HCT116 (cell line): Measurements from ENCODE around the gene TGM2. TPM values are rescaled to one million over a fixed set of nuclear protein-coding genes. Genes with fewer than 3 reads are reported as not detected.

Experiments used
- ATAC-seq: fragments of 200-7000 bp; cut with Tn5 transposase; 2 replicates; pipeline ENCODE4 v1.9.1; 2020; ENCODE audit warnings: mild to moderate bottlenecking, moderate library complexity
- BruUV-seq: library from RNA; stranded (reverse); fragments of 400-500 nt; replicated peaks from 2 replicates; lab custom pipeline; 2021; lab: Mats Ljungman, UMichigan
- CTCF ChIA-PET: fragments of 300-600 bp; sonication (Branson Sonifier 250); formaldehyde crosslinking; loops from one replicate; lab custom pipeline; 2021; ENCODE audit warnings: antibody characterized with exemption; lab: Charles Lee
- POLR2A ChIA-PET: fragments of 300-600, 350-600 bp; sonication (Branson Sonifier 250); formaldehyde crosslinking; loops from one replicate; lab custom pipeline; 2021; ENCODE audit warnings: antibody characterized with exemption; lab: Charles Lee
- RAD21 ChIA-PET, 2 experiments: fragments of 300-600 bp; sonication (Branson Sonifier 250); formaldehyde crosslinking; loops; one replicate each; lab custom pipeline; 2023; ENCODE audit warnings: low total read pairs in 2 of 2; ENCODE audit not compliant: uncharacterized antibody in 2 of 2, unreplicated experiment in 2 of 2, low non-redundant PET in 1 of 2; lab: Charles Lee
- DNase-seq: peaks from one replicate; pipeline ENCODE4 v3.0.0-alpha.2; 2010; ENCODE audit warnings: low read depth, low spot score
- H2AFZ ChIP-seq: fragments of 200-600 bp; shearing (Covaris generic), sonication (generic); 2 replicates; pipeline ENCODE4 v1.6.1; 2017; ENCODE audit warnings: low read depth, mixed run types, mixed read lengths, antibody characterized with exemption, low read length; ENCODE audit not compliant: poor library complexity, severe bottlenecking
- H3K27ac ChIP-seq: 2 replicates; pipeline ENCODE4 v1.5.1; 2012; ENCODE audit warnings: low read depth, low read length
- H3K27me3 ChIP-seq: fragments of 200-600 bp; sonication (generic); 2 replicates; pipeline ENCODE4 v1.6.1; 2016; ENCODE audit warnings: mixed run types, low read length, mixed read lengths; ENCODE audit not compliant: insufficient read depth
- H3K36me3 ChIP-seq, 2 experiments: fragments of 200-500 bp in 1 of 2; fragments of 200-600 bp in 1 of 2; sonication (Bioruptor generic) in 1 of 2; sonication (generic) in 1 of 2; 2 replicates each; pipeline versions ENCODE4 v1.5.1 to v1.6.1; 2014 to 2016; ENCODE audit warnings: low read length in 2 of 2, inconsistent platforms in 1 of 2, mixed read lengths in 1 of 2, mixed run types in 1 of 2; ENCODE audit not compliant: insufficient read depth in 2 of 2, control insufficient read depth in 1 of 2
- H3K4me1 ChIP-seq, 2 experiments: fragments of 200-600 bp in 1 of 2; sonication (generic) in 1 of 2; 2 replicates each; pipeline versions ENCODE4 v1.5.1 to v1.6.1; 2012 to 2017; ENCODE audit warnings: low read length in 2 of 2, inconsistent platforms in 1 of 2, mild to moderate bottlenecking in 1 of 2, mixed read lengths in 1 of 2, mixed run types in 1 of 2, moderate library complexity in 1 of 2; ENCODE audit not compliant: insufficient read depth in 2 of 2, control insufficient read depth in 1 of 2
- H3K4me2 ChIP-seq: fragments of 200-600 bp; sonication (generic); 2 replicates; pipeline ENCODE4 v1.6.1; 2017; ENCODE audit warnings: mixed run types, low read length, mixed read lengths
- H3K4me3 ChIP-seq, 2 experiments: fragments of 200-600 bp in 1 of 2; sonication (generic) in 1 of 2; replicated peaks in 1 of 2; 2 replicates each; pipeline ENCODE4 v1.5.1; 2011 to 2016; ENCODE audit warnings: low read length in 2 of 2, control low read depth in 1 of 2, low read depth in 1 of 2, mild to moderate bottlenecking in 1 of 2, mixed read lengths in 1 of 2, mixed run types in 1 of 2
- H3K79me2 ChIP-seq: fragments of 200-600 bp; sonication (generic); 2 replicates; pipeline ENCODE4 v1.6.1; 2017; ENCODE audit warnings: mild to moderate bottlenecking, mixed run types, low read length, moderate library complexity, mixed read lengths; ENCODE audit not compliant: insufficient read depth
- H3K9ac ChIP-seq: fragments of 200-600 bp; sonication (generic); 2 replicates; pipeline ENCODE4 v1.6.1; 2016; ENCODE audit warnings: low read length, mixed read lengths
- H3K9me2 ChIP-seq: fragments of 200-600 bp; sonication (generic), shearing (Covaris generic); 2 replicates; pipeline ENCODE4 v1.6.1; 2017; ENCODE audit warnings: mixed run types, mild to moderate bottlenecking, moderate library complexity; ENCODE audit not compliant: insufficient read depth
- H3K9me3 ChIP-seq, 2 experiments: fragments of 200-500 bp in 1 of 2; fragments of 200-600 bp in 1 of 2; sonication (Bioruptor generic) in 1 of 2; sonication (generic) in 1 of 2; 2 replicates each; pipeline ENCODE4 v1.6.1; 2014 to 2017; ENCODE audit warnings: low read length in 2 of 2, mixed read lengths in 2 of 2, inconsistent platforms in 1 of 2, low read depth in 1 of 2, mild to moderate bottlenecking in 1 of 2, mixed run types in 1 of 2, moderate library complexity in 1 of 2; ENCODE audit not compliant: control insufficient read depth in 1 of 2, insufficient read depth in 1 of 2
- H4K20me1 ChIP-seq: fragments of 200-600 bp; sonication (generic), shearing (Covaris generic); 2 replicates; pipeline ENCODE4 v1.6.1; 2017; ENCODE audit warnings: mixed run types, mild to moderate bottlenecking, moderate library complexity; ENCODE audit not compliant: insufficient read depth
- CBX3 ChIP-seq: IDR thresholded peaks from 2 replicates; pipeline ENCODE4 v1.6.1; 2012; ENCODE audit warnings: low read depth
- CEBPB ChIP-seq: IDR thresholded peaks from 2 replicates; pipeline ENCODE4 v1.6.1; 2012; ENCODE audit warnings: low read depth
- ELF1 ChIP-seq: IDR thresholded peaks from 2 replicates; pipeline ENCODE4 v1.6.1; 2012; ENCODE audit warnings: low read depth, borderline replicate concordance
- EZH2 ChIP-seq: fragments of 200-600 bp; sonication (generic); IDR thresholded peaks from 2 replicates; pipeline ENCODE4 v1.6.1; 2017; ENCODE audit warnings: antibody characterized with exemption, mixed run types
- EZH2phosphoT487 ChIP-seq: fragments of 200-600 bp; IDR thresholded peaks from 2 replicates; pipeline ENCODE4 v1.6.1; 2018; ENCODE audit warnings: antibody characterized with exemption, borderline replicate concordance
- FOSL1 ChIP-seq: IDR thresholded peaks from 2 replicates; pipeline ENCODE4 v1.6.1; 2012; ENCODE audit warnings: low read depth
- JUND ChIP-seq: IDR thresholded peaks from 2 replicates; pipeline ENCODE4 v1.6.1; 2012
- POLR2AphosphoS5 ChIP-seq: IDR thresholded peaks from 2 replicates; pipeline ENCODE4 v1.6.1; 2011; ENCODE audit warnings: mild to moderate bottlenecking, low read depth, low read length, moderate library complexity
- SIN3A ChIP-seq: IDR thresholded peaks from 2 replicates; pipeline ENCODE4 v1.6.1; 2012; ENCODE audit warnings: low read depth
- TCF7L2 ChIP-seq: IDR thresholded peaks from 2 replicates; pipeline ENCODE4 v1.7.0; 2011; ENCODE audit warnings: borderline replicate concordance, inconsistent platforms; ENCODE audit not compliant: insufficient read depth, insufficient read length; ENCODE audit errors: extremely low read depth
- YY1 ChIP-seq: IDR thresholded peaks from 2 replicates; pipeline ENCODE4 v1.6.1; 2011; ENCODE audit warnings: low read length, low read depth, moderate library complexity, mild to moderate bottlenecking; ENCODE audit not compliant: insufficient replicate concordance; ENCODE audit errors: extremely low read depth
- ZFX ChIP-seq: fragments of 450-650 bp; IDR thresholded peaks from 2 replicates; pipeline ENCODE4 v1.6.1; 2017
- intact Hi-C: fragments of 100-400 bp; cut with micrococcal nuclease; formaldehyde crosslinking; loops from 2 replicates; pipeline ENCODE4 v1.10.0; 2022
- total RNA-seq: library from RNA; stranded (reverse); gene quantifications from one replicate; pipeline ENCODE4 v1.2.1, GENCODE V29; 2021; ENCODE audit not compliant: unreplicated experiment
- TF ChIP-seq, protein P1 (sequence below), 3 experiments: fragments of 200-600 bp in 1 of 3; sonication (generic) in 1 of 3; IDR thresholded peaks in 2 of 3; conservative IDR thresholded peaks in 1 of 3; 2 replicates each; pipeline ENCODE4 v1.5.1; 2012 to 2017; ENCODE audit warnings: low read depth in 2 of 3, low read length in 2 of 3, antibody characterized with exemption in 1 of 3, borderline replicate concordance in 1 of 3, control low read depth in 1 of 3, mild to moderate bottlenecking in 1 of 3, mixed read lengths in 1 of 3, mixed run types in 1 of 3, moderate library complexity in 1 of 3; ENCODE audit not compliant: insufficient read depth in 1 of 3
- TF ChIP-seq, protein P2 (sequence below): IDR thresholded peaks from 2 replicates; pipeline ENCODE4 v1.6.1; 2012
- TF ChIP-seq, protein P3 (sequence below): IDR thresholded peaks from 2 replicates; pipeline ENCODE4 v1.6.1; 2011; ENCODE audit warnings: mild to moderate bottlenecking, low read length, moderate library complexity; ENCODE audit not compliant: insufficient replicate concordance; ENCODE audit errors: extremely low read depth
- TF ChIP-seq, protein P4 (sequence below): IDR thresholded peaks from 2 replicates; pipeline ENCODE4 v1.6.1; 2012; ENCODE audit warnings: low read depth

Gene TGM2
- total RNA-seq, 1 experiment from 2014 or later: 6.1 TPM

DNA sequence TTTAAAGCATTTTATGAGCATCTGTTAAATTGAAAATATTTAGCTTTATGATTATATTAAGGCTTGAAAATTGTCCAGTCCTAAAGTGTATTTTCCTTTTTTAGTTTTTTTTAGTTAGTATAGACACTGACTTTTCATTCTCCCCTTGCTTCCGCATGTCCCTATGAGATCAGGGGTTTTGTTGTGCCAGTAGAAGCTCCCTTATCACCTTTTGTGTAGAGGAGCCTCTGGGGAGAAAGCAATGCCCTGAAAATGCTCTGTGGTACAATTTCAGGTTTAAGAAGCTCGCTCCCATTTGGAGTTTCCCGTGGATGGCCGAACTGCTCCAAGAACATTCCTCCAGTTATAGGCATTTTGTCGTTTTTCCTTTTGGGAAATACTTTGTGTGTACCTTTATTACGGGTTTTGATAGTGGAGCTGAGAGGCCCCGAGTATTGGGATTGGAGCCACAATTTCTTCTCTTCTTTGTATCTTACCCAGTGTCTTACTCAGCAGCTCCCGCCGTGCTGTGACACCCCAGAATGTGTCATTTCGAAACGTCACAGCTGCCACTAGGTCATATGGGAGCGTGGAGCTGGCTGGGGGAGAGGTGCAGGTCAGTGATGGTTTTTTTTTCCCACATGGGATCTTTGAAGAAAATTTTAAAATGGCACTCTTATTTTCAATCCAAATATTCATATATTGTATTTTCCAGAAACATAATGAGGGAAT, 81.6 kb downstream of the TGM2 start (continued):
- TF ChIP-seq, protein P1, sequence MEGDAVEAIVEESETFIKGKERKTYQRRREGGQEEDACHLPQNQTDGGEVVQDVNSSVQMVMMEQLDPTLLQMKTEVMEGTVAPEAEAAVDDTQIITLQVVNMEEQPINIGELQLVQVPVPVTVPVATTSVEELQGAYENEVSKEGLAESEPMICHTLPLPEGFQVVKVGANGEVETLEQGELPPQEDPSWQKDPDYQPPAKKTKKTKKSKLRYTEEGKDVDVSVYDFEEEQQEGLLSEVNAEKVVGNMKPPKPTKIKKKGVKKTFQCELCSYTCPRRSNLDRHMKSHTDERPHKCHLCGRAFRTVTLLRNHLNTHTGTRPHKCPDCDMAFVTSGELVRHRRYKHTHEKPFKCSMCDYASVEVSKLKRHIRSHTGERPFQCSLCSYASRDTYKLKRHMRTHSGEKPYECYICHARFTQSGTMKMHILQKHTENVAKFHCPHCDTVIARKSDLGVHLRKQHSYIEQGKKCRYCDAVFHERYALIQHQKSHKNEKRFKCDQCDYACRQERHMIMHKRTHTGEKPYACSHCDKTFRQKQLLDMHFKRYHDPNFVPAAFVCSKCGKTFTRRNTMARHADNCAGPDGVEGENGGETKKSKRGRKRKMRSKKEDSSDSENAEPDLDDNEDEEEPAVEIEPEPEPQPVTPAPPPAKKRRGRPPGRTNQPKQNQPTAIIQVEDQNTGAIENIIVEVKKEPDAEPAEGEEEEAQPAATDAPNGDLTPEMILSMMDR (IDR thresholded peaks at IDR 0.05 in 2 of 3, conservative IDR thresholded peaks at IDR 0.05 in 1 of 3; ENCODE audit: borderline replicate concordance in 1 of 3, insufficient read depth in 1 of 3, low read depth in 2 of 3, low read length in 2 of 3): no peak
- TF ChIP-seq ZFX (no peak), CEBPB (no peak), JUND (no peak), CBX3 (no peak), EZH2 (no peak), FOSL1 (no peak)
- TF ChIP-seq, protein P2, sequence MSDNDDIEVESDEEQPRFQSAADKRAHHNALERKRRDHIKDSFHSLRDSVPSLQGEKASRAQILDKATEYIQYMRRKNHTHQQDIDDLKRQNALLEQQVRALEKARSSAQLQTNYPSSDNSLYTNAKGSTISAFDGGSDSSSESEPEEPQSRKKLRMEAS: no peak

DNA sequence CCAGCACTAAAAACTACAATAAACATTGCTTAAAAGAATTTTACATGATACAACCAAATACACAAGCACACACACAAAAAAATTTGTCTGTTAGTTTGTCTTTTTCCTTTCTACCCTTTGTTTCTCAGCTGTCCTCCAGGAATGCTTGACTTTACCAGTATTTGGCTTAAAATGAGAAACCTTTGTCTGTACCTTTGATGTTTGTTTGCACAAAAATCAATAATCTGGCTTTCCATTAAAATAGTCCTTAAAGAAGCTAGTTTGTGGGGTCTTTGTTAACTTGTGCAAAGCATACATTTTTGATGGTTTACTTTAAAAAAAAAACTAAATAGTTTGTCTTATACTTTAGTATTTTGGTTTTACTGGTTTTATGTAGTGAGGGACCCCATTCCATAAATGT, 82.2 kb downstream of the TGM2 start:
- Histone ChIP-seq H3K4me2 (no peak overlapping the region), H3K36me3 (peaks cover 3 to 4% of the 10 kb centered on the region in 2 experiments; a peak in 2 of 4 replicates), H3K9me3 (no peaks in the 10 kb centered on the region), H3K4me1 (no peaks in the 10 kb centered on the region), H4K20me1 (no peaks in the 10 kb centered on the region), H3K27me3 (no peaks in the 10 kb centered on the region), H2AFZ (no peak overlapping the region), H3K9me2 (no peaks in the 10 kb centered on the region), H3K27ac (no peak overlapping the region), H3K79me2 (peaks cover 38% of the 10 kb centered on the region), H3K4me3 (no peak overlapping the region), H3K9ac (no peak overlapping the region)
- CTCF ChIA-PET: interaction anchor here (0.9 to 2.3 kb wide), 3 partner anchors 8 to 138 kb away, joined by 3 to 13 read pairs (median 4); no protein-coding TSS in a partner anchor
- intact Hi-C loops: no loop called here
- RAD21 ChIA-PET: no interaction called here
- BruUV-seq: no TSS peak
- POLR2A ChIA-PET: no interaction called here
- no peak for DNase-seq
- ATAC-seq: no peak
- TF ChIP-seq, protein P3, sequence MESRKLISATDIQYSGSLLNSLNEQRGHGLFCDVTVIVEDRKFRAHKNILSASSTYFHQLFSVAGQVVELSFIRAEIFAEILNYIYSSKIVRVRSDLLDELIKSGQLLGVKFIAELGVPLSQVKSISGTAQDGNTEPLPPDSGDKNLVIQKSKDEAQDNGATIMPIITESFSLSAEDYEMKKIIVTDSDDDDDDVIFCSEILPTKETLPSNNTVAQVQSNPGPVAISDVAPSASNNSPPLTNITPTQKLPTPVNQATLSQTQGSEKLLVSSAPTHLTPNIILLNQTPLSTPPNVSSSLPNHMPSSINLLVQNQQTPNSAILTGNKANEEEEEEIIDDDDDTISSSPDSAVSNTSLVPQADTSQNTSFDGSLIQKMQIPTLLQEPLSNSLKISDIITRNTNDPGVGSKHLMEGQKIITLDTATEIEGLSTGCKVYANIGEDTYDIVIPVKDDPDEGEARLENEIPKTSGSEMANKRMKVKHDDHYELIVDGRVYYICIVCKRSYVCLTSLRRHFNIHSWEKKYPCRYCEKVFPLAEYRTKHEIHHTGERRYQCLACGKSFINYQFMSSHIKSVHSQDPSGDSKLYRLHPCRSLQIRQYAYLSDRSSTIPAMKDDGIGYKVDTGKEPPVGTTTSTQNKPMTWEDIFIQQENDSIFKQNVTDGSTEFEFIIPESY: no peak
- TF ChIP-seq SIN3A: no peak
- TF ChIP-seq JUND: no peak
- TF ChIP-seq TCF7L2: no peak
- TF ChIP-seq, protein P4, sequence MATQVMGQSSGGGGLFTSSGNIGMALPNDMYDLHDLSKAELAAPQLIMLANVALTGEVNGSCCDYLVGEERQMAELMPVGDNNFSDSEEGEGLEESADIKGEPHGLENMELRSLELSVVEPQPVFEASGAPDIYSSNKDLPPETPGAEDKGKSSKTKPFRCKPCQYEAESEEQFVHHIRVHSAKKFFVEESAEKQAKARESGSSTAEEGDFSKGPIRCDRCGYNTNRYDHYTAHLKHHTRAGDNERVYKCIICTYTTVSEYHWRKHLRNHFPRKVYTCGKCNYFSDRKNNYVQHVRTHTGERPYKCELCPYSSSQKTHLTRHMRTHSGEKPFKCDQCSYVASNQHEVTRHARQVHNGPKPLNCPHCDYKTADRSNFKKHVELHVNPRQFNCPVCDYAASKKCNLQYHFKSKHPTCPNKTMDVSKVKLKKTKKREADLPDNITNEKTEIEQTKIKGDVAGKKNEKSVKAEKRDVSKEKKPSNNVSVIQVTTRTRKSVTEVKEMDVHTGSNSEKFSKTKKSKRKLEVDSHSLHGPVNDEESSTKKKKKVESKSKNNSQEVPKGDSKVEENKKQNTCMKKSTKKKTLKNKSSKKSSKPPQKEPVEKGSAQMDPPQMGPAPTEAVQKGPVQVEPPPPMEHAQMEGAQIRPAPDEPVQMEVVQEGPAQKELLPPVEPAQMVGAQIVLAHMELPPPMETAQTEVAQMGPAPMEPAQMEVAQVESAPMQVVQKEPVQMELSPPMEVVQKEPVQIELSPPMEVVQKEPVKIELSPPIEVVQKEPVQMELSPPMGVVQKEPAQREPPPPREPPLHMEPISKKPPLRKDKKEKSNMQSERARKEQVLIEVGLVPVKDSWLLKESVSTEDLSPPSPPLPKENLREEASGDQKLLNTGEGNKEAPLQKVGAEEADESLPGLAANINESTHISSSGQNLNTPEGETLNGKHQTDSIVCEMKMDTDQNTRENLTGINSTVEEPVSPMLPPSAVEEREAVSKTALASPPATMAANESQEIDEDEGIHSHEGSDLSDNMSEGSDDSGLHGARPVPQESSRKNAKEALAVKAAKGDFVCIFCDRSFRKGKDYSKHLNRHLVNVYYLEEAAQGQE: no peak
- TF ChIP-seq EZH2phosphoT487: no peak
- TF ChIP-seq, protein P2: no peak
- TF ChIP-seq POLR2AphosphoS5: no peak
- TF ChIP-seq YY1: no peak
- no peak for TF ChIP-seq ZFX
- TF ChIP-seq EZH2: no peak
- no peak for TF ChIP-seq ELF1
